ENCODE data around the gene LINC01488.
A peak's percentile ranks its signal among the peaks of the same experiment; 100 is the strongest.

LINC01488 gene

DNA sequence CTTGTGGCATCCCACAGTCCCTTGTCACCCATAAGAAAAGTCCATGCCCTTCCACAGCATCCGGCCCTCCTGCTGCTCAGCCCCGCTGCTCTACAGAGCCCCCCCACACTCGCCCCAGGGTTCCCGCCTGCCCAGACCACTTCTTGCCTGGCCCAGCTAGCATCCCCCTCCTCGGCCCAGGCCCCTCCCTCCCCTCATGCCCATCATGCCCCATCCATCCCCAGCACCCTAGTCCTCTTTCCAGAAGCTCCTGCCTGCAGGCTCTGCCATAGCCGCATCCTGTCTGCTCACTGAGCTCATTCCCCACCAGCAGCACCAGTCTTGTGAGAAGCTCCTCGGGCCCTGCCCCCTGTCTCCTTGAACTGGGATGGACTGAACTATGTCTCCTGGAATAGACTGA, 54.4 kb downstream of the LINC01488 start:
- DNase-seq, result no peak

DNA sequence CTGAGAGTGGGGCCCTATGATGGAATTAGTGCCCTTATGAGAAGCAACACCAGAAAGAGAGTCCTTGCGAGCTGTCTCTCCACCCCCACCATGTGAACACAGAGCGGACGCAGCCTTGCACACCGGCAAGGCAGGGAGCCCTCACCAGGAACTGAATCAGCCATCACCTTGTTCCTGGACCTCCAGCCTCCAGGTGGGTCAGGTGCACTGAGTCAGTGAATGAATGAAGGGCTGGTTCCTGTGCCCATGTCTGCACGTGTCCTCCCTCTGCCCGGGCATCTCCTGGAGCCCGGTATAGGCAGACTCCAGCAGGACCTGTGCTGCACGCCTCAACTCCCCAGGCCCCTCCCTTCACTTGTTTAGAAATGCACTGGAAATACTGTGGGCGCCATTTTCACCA, 54.9 kb downstream of the LINC01488 start:
- DNase-seq, result no peak

DNA sequence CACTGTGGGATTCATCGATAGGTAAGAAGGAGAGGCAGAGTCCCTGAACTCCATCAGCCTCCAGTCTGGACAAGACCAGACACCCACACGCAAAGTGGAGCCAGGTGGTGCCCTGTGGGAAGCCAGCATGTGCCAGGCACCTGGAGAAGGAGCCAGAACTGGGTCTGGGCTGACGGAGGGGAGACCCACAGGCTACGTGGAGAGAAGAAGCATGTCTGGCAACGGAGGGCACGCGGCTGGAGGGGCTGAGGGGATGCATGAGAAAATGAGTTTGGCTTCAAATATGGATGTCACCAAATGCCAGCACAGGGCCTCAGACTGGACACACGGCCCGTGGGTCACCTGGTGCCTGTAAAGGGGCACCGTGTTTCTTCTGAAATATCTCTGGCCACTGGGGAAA, 55.7 kb downstream of the LINC01488 start:
- DNase-seq, result no peak

DNA sequence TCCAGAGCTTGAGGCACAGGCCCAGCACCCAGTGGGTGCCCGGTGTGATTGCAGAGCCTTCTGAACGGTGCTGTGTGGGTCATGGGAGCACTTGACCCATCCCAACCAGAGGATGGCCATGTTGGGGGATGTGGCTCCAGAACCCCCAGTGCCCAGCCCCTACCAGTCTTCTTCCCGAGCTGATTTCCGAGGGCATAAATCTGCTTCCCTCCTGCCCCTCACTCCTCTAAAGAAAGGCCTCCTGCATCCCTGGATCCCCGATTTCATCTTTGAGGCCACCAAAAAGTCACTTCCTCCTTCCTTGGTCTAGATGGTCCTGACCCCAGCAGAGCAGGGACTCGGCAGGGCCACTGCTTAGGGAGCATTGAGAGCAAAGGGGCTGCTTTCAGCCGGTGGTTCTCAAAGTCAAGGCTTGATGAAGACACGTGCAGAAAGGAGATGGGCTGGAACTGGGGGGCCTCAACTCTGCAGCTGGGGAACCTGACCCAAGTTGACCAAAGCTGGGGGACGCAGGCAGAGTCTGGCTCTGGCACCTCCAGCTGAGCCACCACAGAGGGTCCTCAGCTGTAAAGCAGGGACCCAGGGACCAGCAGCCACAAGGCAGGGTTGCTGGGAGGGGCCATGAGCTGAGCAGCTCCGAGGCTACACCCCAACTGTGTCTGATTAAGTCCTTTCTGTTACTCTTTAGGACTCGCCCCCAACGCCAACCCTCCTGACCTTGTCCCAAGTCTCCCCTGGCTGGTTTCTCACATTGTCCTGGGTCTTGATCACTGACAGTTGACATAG, 56.6 kb downstream of the LINC01488 start:
- DNase-seq, result no peak

DNA sequence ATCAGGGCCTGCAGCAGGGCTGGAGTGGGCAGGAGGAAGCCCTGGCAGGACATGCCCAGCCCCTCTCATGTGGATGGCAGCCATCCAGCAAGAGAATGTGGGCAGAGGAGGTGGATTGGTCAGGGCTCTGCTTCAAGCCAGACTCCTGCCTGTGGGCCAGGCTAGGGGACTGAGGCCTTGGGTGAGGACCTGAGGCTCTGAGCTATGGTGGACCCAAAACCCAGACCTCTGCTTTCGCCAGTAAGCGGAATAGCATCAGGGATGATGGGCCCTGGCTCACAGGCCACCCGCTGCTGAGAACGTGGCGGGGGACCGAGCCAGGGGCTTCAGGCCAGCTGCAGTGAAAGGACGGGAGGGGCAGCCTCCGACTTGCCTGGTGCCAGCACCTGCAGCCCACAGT, 57.4 kb downstream of the LINC01488 start:
- DNase-seq, result peak; percentile 55

DNA sequence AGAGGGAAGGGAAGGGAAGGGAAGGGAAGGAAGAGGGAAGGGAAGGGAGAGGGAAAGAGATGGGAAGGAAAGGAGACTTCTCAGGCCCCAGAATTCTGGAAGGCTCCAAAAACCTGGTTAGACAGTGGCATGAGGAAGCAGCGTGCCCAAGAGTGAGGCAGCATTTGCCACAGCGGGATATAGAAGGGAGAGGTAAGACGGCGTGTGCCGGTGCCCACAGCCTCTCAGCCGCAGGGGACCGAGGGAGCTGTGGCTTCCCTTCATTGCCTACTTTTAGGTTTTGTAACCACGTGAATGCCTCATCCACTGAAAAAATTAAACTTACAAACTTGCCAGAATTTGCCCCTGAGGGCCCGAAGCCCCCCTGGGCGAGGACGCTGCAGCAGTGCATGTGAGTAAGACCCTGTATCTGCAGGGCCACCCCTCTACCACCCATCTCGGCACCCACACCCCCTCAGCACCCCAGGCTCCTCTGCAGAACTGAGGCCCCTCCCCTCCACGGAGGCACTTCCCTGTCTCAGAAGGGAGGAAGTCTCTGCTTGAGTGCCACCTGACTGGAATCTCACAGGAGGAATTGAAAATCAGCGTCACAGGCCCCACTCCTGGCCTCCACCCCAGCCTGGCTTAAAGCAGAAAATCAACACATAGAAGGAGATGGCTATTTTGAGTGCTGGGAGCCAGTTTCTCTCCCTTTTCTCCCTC, 58.1 kb downstream of the LINC01488 start:
- peak; percentile 57 for DNase-seq

DNA sequence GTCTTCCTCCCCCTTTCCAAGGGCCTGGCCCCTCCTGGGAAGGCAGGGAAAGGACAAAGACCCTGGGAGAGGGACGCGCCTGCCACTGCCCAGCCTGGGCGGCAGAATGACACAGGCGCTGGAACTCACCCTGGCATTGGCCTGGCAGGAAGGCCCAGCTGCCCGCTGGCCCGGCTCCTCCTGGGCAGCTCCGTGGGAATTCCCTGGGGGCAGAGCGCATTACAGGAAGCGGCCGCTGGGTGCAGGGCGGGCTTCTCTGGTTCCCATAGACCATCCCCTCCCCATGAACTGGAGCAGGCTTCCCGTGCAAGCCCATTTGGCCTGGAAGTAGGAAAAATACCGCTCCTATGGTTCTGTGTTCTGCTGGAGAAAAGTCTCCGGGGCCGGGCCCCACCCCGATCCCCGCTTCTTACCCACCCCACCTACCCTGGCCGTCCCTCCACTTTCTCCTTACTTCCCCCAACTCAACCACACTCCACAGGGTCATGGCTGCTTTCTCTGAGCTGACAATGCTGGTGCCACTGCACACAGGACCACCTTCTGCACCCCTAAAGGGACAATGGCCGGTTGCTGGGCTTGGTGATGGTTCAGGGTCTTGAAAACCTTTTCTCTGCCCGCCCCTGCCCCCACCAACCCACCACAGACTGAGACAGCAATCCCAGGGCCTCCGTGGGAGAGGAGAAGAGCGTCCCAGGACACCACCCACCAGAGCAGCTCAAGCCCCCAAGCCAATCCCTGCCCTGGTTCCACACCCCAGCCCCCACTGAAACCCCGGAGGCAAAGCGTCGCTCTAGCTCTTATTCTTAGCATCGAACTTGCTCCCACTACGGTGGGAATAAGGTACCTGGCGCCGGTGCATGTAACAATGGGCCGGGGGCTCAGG, 58.9 kb downstream of the LINC01488 start:
- peak; percentile 50 for DNase-seq

DNA sequence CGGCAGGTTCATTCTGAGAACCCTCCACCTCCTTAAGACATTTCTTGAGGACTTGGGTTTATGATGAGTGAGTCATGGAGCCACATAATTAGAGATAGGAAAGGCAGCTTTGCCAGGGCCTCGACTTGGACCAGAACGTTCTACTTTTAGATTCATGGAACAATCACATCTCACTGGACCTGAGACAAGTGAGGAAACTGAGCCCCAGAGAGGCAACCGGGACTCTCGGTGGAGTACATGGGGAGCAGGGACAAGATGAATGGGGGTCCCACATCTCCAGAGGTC, 59.5 kb downstream of the LINC01488 start:
- DNase-seq, result no peak

DNA sequence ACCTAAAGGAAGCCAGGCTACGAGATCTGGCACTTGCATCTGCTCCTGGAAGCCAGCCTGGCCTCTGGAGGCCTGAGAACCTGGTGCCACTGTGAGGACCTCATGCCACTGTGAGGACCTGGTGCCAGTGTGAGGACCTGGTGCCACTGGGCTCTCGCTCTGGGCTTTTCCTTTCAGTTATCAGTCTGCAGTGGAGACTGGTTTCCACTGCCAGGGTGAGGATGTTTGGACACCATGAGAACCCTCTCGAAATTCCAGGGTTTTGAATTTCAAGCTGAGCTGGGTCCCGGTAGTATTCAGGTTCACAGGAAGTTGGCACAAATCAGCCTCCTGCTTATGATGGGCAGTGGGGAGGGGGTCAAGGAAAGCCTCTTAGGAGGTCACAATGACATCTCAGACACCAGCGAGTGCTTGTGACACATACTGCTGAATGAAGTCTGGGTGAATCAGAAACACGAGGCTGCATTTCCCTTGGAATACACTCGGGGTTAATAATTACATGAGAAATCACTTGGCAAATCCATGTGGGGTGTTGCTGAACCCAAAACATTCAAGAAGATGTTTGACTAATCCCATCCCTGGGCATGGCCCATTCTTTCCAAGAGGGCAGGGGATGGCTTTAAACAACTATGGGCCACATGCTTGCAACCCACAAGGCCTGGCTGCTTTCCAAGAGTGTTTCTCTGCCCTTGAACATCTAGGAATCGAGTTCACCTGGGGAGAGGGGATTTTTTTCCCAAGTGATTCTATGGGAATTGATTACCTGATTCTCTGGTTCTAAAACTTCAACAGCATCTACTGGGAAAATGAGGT, 60.2 kb downstream of the LINC01488 start:
- no peak for DNase-seq

DNA sequence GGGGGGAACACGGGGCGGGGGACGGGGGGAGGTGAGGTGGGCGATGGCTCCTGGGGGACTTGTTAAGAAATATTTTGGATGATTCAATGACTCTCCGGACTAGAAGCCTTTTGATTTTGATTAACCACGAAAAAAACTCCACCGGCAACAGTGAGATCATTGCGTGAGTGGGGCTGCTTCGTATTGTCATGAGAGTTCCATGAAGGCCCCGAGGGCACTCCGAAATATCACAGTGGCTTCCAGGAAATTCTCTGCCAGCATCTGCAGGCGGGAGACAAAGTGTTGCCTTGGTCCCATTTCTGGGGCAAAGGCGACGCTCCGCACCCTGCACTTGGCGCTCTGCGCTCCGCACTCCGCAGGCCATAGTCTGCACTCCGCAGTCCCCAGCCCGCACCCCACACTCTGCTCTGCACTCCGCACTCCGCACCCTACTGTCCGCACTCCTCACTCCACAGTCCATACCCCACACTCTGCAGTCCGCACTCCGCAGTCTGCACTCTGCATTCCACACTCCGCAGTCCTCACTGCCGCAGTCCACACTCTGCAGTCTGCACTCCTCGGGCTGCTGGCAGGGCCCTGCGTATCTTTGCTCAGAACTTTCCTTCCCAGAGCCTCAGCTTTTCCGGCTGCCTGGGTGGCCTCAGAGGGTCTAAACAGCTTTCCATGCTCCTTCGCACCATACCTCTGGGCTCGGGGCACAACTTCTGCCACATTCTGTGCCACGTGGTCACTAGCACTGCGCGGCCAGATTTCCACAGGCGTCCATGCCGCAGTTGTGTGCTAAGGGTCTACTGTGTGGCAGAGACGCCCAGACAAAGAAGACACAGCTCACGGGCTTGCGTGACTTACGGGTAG, 61.1 kb downstream of the LINC01488 start:
- no peak for DNase-seq

Measured in right forelimb (tissue), 1 donor.